ENCODE results near the gene CDH23.

DNA sequence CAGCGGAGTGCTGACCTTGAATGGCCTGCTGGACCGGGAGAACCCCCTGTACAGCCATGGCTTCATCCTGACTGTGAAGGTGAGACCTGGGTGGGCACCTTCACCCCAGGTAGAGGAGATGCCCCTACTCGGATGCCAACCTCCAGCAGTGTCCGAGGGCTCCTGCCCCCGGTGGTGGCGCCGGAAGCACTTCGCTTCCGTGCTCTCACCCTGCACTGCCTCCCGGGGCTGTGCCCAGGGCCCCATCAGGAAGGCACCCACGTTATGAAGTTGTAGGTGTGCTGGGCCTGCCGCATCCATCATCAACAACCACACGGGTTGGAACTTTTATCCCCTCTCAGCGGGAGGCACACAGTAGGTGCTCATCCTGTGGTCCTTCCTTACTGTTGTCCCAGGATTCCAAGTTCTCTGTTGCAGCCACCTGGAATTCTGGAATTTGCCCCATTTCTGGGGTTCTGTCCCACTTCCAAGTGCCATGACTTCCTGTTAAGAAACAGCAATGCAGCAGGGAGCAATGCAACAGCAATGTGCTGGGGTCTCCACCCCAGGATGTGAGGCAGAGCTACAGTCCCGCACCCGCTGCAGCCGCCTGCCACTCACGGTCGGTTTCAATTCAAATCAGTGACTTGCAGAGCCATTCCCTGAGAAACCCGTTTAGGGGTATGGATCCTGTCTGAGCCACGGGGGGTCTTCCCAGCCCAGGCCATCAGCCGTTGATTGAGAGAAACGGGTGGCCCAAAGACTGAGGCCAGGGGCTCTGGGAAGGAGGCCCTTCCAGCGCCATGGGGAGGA is 219.0 kb downstream of the CDH23 start:
- TF ChIP-seq, protein P1, sequence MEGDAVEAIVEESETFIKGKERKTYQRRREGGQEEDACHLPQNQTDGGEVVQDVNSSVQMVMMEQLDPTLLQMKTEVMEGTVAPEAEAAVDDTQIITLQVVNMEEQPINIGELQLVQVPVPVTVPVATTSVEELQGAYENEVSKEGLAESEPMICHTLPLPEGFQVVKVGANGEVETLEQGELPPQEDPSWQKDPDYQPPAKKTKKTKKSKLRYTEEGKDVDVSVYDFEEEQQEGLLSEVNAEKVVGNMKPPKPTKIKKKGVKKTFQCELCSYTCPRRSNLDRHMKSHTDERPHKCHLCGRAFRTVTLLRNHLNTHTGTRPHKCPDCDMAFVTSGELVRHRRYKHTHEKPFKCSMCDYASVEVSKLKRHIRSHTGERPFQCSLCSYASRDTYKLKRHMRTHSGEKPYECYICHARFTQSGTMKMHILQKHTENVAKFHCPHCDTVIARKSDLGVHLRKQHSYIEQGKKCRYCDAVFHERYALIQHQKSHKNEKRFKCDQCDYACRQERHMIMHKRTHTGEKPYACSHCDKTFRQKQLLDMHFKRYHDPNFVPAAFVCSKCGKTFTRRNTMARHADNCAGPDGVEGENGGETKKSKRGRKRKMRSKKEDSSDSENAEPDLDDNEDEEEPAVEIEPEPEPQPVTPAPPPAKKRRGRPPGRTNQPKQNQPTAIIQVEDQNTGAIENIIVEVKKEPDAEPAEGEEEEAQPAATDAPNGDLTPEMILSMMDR (conservative IDR thresholded peaks at IDR 0.05; ENCODE audit: low read length) = no peak
- no peak for TF ChIP-seq EZH2phosphoT487 (IDR thresholded peaks at IDR 0.05; ENCODE audit: borderline replicate concordance)

Data from Loucy (cell line).